Heart left ventricle (tissue), 13 donors: ENCODE data around the gene SMPD4.
"Not testable (repeated sequence)": the region's sequence is repeated elsewhere in the genome, so short reads cannot be mapped to it uniquely, and the experiment has no call there.

Experiments
- POLR2A ChIP-seq, 2 donors: fragments of 450-650 bp; IDR thresholded peaks; one replicate each; pipeline ENCODE4 v1.6.1; 2017; ENCODE audit warnings: antibody characterized with exemption in 2 of 2, mild to moderate bottlenecking in 2 of 2, moderate library complexity in 2 of 2
- TF ChIP-seq, protein P1 (sequence below), 12 donors: fragments of 200-600 bp; sonication (generic) in 4 of 12; IDR thresholded peaks; one replicate each; pipeline versions ENCODE4 v1.5.0 to v1.8.0; 2018 to 2022; ENCODE audit warnings: antibody characterized with exemption in 12 of 12, mild to moderate bottlenecking in 5 of 12
- donor health status: ischemic (EF 13 %, LVEDD 7.1; RV severe dilation, severe dysfunction).
- donor health status: DM: no; HTN: yes; CAD: no.
- donor health status: DM: no; HTN: no; CAD: no.
- donor health status: ischemic (EF 25% LVEDD 6.9; RV normal size, moderate dysfunction).
- donor health status: ischemic (EF 25% LVEDD 5.7; RV mildly dilated, moderate dysfunction).
- donor health status: ischemic (EF 35%, LVEDD 5.7; RV mildly dilated, moderate dysfunction).
- donor health status: nonischemic (EF 11% LVEDD 7.7; RV severe dilation, severe dysfunction).
- donor health status: DM: yes; HTN: yes; CAD: no.
- donor health status: PGD.
- donor health status: ischemic (EF 29% LVEDD 5.4; RV normal size, mild dysfunction).
- donor health status: nonischemic (EF 23%, LVEDD 6.1; RV moderate dilation, normal function).

DNA sequence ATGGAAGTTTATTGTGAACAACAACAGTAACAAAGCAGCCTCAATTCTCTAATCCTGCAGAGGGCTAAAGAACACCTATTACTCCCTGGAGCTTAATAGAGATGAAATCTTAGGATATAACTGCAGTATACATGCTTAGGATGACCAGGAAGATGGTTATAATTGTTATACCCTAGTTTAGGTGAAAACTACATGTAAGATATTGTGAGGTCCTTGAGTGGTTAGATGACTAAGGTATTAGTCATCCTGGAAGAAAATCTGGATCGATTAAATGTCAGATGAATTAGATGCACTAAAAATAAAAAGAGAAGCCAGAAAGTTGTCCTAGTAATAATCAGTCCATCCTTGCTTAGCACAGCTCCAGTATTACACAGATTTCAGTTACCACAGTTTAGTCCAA lies 39.1 kb upstream of the SMPD4 start:
- TF ChIP-seq, protein P1, sequence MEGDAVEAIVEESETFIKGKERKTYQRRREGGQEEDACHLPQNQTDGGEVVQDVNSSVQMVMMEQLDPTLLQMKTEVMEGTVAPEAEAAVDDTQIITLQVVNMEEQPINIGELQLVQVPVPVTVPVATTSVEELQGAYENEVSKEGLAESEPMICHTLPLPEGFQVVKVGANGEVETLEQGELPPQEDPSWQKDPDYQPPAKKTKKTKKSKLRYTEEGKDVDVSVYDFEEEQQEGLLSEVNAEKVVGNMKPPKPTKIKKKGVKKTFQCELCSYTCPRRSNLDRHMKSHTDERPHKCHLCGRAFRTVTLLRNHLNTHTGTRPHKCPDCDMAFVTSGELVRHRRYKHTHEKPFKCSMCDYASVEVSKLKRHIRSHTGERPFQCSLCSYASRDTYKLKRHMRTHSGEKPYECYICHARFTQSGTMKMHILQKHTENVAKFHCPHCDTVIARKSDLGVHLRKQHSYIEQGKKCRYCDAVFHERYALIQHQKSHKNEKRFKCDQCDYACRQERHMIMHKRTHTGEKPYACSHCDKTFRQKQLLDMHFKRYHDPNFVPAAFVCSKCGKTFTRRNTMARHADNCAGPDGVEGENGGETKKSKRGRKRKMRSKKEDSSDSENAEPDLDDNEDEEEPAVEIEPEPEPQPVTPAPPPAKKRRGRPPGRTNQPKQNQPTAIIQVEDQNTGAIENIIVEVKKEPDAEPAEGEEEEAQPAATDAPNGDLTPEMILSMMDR (IDR thresholded peaks at IDR 0.05): not testable (repeated sequence)
- TF ChIP-seq POLR2A (IDR thresholded peaks at IDR 0.05): not testable (repeated sequence)
